ENCODE data around the gene LMNA. TPM values are rescaled to one million over a fixed set of nuclear protein-coding genes. Genes with fewer than 3 reads are reported as not detected.

The LMNA gene
- total RNA-seq, 1 donor from 2014 or later, result 98.8 TPM

Other genes starting within 250 kb of the LMNA start
- 27.0 and 27.6 TPM in 2 replicates for gene RIT1, start 203.4 kb upstream of the LMNA start, total RNA-seq
- 73.8 and 82.8 TPM in 2 replicates for gene KHDC4, start 180.3 kb upstream of the LMNA start, total RNA-seq
- 0.14 TPM in 2 replicates for gene RXFP4, start 173.1 kb upstream of the LMNA start, total RNA-seq
- 172 and 189 TPM in 2 replicates for gene ARHGEF2, start 136.2 kb upstream of the LMNA start, total RNA-seq
- gene SSR2, start 93.8 kb upstream of the LMNA start, total RNA-seq, result 265 and 268 TPM in 2 replicates
- gene UBQLN4, start 60.9 kb upstream of the LMNA start, total RNA-seq, result 36.8 and 37.2 TPM in 2 replicates
- 69.4 and 71.6 TPM in 2 replicates for gene LAMTOR2, start 59.9 kb upstream of the LMNA start, total RNA-seq
- not detected in 2 replicates for gene RAB25, start 53.6 kb upstream of the LMNA start, total RNA-seq
- gene MEX3A, start 32.2 kb upstream of the LMNA start, total RNA-seq, result 0.20 and 0.50 TPM in 2 replicates
- gene SEMA4A, start 38.9 kb downstream of the LMNA start, total RNA-seq, result 10.5 and 12.4 TPM in 2 replicates
- gene SLC25A44, start 79.4 kb downstream of the LMNA start, total RNA-seq, result 32.2 and 34.3 TPM in 2 replicates
- 84.0 and 84.1 TPM in 2 replicates for gene PMF1, start 98.3 kb downstream of the LMNA start, total RNA-seq
- 2.0 and 2.9 TPM in 2 replicates for gene BGLAP, start 127.5 kb downstream of the LMNA start, total RNA-seq
- gene PAQR6, start 133.3 kb downstream of the LMNA start, total RNA-seq, result 8.0 and 8.6 TPM in 2 replicates
- gene SMG5, start 168.1 kb downstream of the LMNA start, total RNA-seq, result 69.2 and 73.1 TPM in 2 replicates
- 9.4 TPM in 2 replicates for gene TMEM79, start 169.6 kb downstream of the LMNA start, total RNA-seq
- gene GLMP, start 181.0 kb downstream of the LMNA start, total RNA-seq, result 28.9 and 31.3 TPM in 2 replicates
- gene VHLL, start 184.6 kb downstream of the LMNA start, total RNA-seq, result 0.30 and 0.34 TPM in 2 replicates
- gene CCT3, start 223.6 kb downstream of the LMNA start, total RNA-seq, result 307 and 319 TPM in 2 replicates
- gene TSACC, start 223.8 kb downstream of the LMNA start, total RNA-seq, result 0.50 TPM in 1 of 2 replicates, not detected in the other